ENCODE results near the gene LIPK.

DNA sequence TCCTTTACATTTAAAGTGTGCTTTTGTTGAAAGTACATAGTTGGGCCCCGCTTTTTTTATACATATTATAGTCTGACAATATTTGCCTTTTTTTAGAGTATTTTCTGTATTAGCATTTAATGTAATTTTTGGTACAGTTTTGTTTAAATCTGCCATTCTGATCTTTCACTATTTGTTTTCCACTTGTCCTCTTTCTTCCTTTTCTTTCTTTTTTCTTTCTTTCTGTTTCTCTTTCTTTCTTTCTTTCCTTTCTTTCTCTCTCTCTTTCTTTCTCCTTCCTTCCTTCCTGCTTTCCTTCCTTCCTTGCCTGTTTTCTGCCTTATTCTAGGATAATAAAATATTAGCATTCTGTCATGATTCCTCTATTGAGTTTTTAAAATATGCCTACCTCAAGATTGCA, 9.5 kb downstream of the LIPK start:
- no peak for TF ChIP-seq SP1 (IDR thresholded peaks at IDR 0.05)
- TF ChIP-seq, protein P1, sequence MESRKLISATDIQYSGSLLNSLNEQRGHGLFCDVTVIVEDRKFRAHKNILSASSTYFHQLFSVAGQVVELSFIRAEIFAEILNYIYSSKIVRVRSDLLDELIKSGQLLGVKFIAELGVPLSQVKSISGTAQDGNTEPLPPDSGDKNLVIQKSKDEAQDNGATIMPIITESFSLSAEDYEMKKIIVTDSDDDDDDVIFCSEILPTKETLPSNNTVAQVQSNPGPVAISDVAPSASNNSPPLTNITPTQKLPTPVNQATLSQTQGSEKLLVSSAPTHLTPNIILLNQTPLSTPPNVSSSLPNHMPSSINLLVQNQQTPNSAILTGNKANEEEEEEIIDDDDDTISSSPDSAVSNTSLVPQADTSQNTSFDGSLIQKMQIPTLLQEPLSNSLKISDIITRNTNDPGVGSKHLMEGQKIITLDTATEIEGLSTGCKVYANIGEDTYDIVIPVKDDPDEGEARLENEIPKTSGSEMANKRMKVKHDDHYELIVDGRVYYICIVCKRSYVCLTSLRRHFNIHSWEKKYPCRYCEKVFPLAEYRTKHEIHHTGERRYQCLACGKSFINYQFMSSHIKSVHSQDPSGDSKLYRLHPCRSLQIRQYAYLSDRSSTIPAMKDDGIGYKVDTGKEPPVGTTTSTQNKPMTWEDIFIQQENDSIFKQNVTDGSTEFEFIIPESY (IDR thresholded peaks at IDR 0.05) = no peak
